Naive thymus-derived CD4-positive, alpha-beta T cell (primary cell): Measurements from ENCODE around the gene PROX1. TPM values are rescaled to one million over a fixed set of nuclear protein-coding genes. Genes with fewer than 3 reads are reported as not detected.

ENCODE experiments used
- ATAC-seq: fragments of 150-1000 bp; cut with Tn5 transposase; 2 replicates; pipeline ENCODE4 v1.10.0; 2021; ENCODE audit warnings: mild to moderate bottlenecking, moderate library complexity
- CTCF ChIA-PET: fragments of 350-600 bp; sonication (Branson Sonifier 250); formaldehyde crosslinking; loops from one replicate; lab custom pipeline; 2021; ENCODE audit warnings: antibody characterized with exemption; lab: Charles Lee
- POLR2A ChIA-PET: fragments of 350-600 bp; sonication (Branson Sonifier 250); formaldehyde crosslinking; loops from one replicate; lab custom pipeline; 2021; ENCODE audit warnings: antibody characterized with exemption, inconsistent platforms; lab: Charles Lee
- DNase-seq, 9 donors: peaks; one replicate each; pipeline versions ENCODE4 v3.0.0 to v3.0.0-alpha.2; 2020 to 2022; ENCODE audit warnings: mixed read lengths in 1 of 9
- H3K27ac ChIP-seq: one replicate; pipeline ENCODE4 v1.7.0; 2013; ENCODE audit warnings: mild to moderate bottlenecking, low read depth, low read length, moderate library complexity
- H3K27me3 ChIP-seq, 2 donors: one replicate each; pipeline ENCODE4 v1.7.0; 2013; ENCODE audit warnings: low read length in 2 of 2, mild to moderate bottlenecking in 2 of 2, moderate library complexity in 2 of 2; ENCODE audit not compliant: control insufficient read depth in 2 of 2, insufficient read depth in 2 of 2
- H3K36me3 ChIP-seq, 3 experiments: 1 replicate in 2 of 3; 2 replicates in 1 of 3; pipeline ENCODE4 v1.7.0; 2013; ENCODE audit warnings: low read length in 3 of 3, mild to moderate bottlenecking in 3 of 3, moderate library complexity in 1 of 3; ENCODE audit not compliant: insufficient read depth in 3 of 3, control insufficient read depth in 2 of 3
- H3K4me1 ChIP-seq, 2 donors: one replicate each; pipeline ENCODE4 v1.7.0; 2013; ENCODE audit warnings: low read length in 2 of 2, mild to moderate bottlenecking in 2 of 2, moderate library complexity in 1 of 2; ENCODE audit not compliant: control insufficient read depth in 2 of 2, insufficient read depth in 2 of 2
- H3K4me3 ChIP-seq: 2 replicates; pipeline ENCODE4 v1.7.0; 2013; ENCODE audit warnings: mild to moderate bottlenecking, low read length
- H3K9me3 ChIP-seq, 3 experiments: 1 replicate in 2 of 3; 2 replicates in 1 of 3; pipeline ENCODE4 v1.7.0; 2013; ENCODE audit warnings: low read length in 3 of 3; ENCODE audit not compliant: control insufficient read depth in 2 of 3
- H3K27ac Mint-ChIP-seq, 9 donors: one replicate each; pipeline ENCODE4 v1.8.0; 2020 to 2022; ENCODE audit warnings: mixed read lengths in 9 of 9, mild to moderate bottlenecking in 8 of 9, moderate library complexity in 5 of 9, inconsistent platforms in 2 of 9
- H3K27me3 Mint-ChIP-seq, 5 donors: one replicate each; pipeline ENCODE4 v1.8.0; 2021 to 2022; ENCODE audit warnings: mixed read lengths in 5 of 5, mild to moderate bottlenecking in 1 of 5
- H3K36me3 Mint-ChIP-seq, 5 donors: one replicate each; pipeline ENCODE4 v1.8.0; 2020 to 2022; ENCODE audit warnings: mixed read lengths in 5 of 5, mild to moderate bottlenecking in 3 of 5, inconsistent platforms in 1 of 5
- H3K4me1 Mint-ChIP-seq, 7 donors: one replicate each; pipeline ENCODE4 v1.8.0; 2020 to 2022; ENCODE audit warnings: mixed read lengths in 7 of 7, mild to moderate bottlenecking in 3 of 7, inconsistent platforms in 1 of 7
- H3K4me3 Mint-ChIP-seq, 10 donors: one replicate each; pipeline ENCODE4 v1.8.0; 2020 to 2022; ENCODE audit warnings: mild to moderate bottlenecking in 10 of 10, mixed read lengths in 10 of 10, moderate library complexity in 6 of 10, inconsistent platforms in 2 of 10
- H3K9me3 Mint-ChIP-seq, 11 donors: one replicate each; pipeline ENCODE4 v1.8.0; 2020 to 2022; ENCODE audit warnings: mixed read lengths in 11 of 11, mild to moderate bottlenecking in 4 of 11, inconsistent platforms in 1 of 11, moderate library complexity in 1 of 11
- intact Hi-C, 2 donors: fragments of 100-400 bp; cut with micrococcal nuclease; formaldehyde crosslinking; loops; one replicate each; pipeline ENCODE4 v1.15.1; 2023
- polyA plus RNA-seq, 2 donors: library from polyadenylated mRNA; unstranded; fragments of 300-500 nt; fragmentation: Illumina TruSeq; gene quantifications; one replicate each; pipeline ENCODE4 v1.2.3, GENCODE V29; 2021
- total RNA-seq, 6 experiments: library from RNA in 5 of 6; stranded (reverse) in 5 of 6; gene quantifications; 1 replicate in 5 of 6; 2 replicates in 1 of 6; pipeline ENCODE4 v1.2.3 and lab custom pipeline; 2021 to 2026

The PROX1 gene
- total and polyA plus RNA-seq, 7 experiments from 2014 or later, result not detected

DNA sequence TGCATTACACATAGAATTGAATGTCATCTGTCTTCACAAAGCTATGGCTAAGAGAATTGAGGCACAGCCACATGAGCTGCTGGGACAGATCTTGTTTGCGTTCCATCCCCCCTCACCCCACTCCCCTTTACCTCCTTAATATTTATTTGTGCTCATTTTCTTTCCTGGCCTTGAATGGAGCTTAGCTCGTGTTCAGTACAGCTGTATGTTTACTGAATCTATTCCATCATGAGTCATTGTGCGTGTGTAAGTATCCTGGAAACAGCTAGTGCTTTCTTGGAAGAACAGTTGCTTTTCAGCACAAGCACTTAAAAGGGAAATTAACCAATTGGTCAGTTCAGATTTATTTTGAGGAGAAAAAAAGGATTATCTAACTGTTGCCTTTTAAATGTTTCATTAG lies 14.7 kb downstream of the PROX1 start:
- Mint-ChIP-seq H3K27ac (no peak overlapping the region), H3K27me3 (peaks cover 0 to 26% (median 17%) of the 10 kb centered on the region in 5 donors), H3K9me3 (peaks cover 0 to 2% (median 0%) of the 10 kb centered on the region in 11 donors), H3K36me3 (peaks cover 0 to 4% (median 0%) of the 10 kb centered on the region in 5 donors), H3K4me3 (no peak overlapping the region), H3K4me1 (peaks cover 0 to 3% (median 0%) of the 10 kb centered on the region in 7 donors)
- Histone ChIP-seq H3K4me1 (no peaks in the 10 kb centered on the region), H3K9me3 (no peaks in the 10 kb centered on the region), H3K27ac (no peak overlapping the region), H3K27me3 (no peaks in the 10 kb centered on the region), H3K4me3 (no peak overlapping the region), H3K36me3 (no peaks in the 10 kb centered on the region)
- ChIA-PET POLR2A (interaction anchor here (0.8 kb wide), 1 partner anchor 15 kb away, joined by 3 read pairs; no protein-coding TSS in a partner anchor), CTCF (interaction anchor here (1.3 kb wide), 1 partner anchor 9 kb away, joined by 4 read pairs; no protein-coding TSS in a partner anchor)
- intact Hi-C loops, result no loop called here
- ATAC-seq (no peak), DNase-seq (no peak)

DNA sequence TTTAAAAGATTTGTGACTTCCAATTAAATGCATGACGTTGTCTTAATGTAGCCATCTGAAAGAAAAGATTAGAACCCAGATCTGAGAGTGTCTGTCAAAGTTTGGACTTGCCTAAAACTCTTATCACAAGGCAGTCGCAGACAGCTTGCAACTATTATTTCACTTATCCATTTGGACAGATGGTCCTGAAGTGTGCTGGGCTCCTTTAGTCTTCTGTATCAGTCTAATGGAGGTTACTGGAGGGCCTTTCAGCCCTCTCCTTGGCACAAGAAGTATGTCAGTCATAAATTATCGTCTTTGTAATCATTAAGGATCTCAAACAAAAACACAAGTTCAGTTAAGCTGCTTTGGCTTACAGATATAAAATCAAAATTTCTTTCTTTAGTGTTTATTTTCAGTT lies 15.5 kb downstream of the PROX1 start:
- CTCF ChIA-PET, result interaction anchor here (1.3 kb wide), 1 partner anchor 10 kb away, joined by 4 read pairs; no protein-coding TSS in a partner anchor
- intact Hi-C loops, result no loop called here
- no peaks in the 10 kb centered on the region for H3K36me3 Mint-ChIP-seq
- no peaks in the 10 kb centered on the region for H3K4me1 ChIP-seq
- no peak overlapping the region for H3K4me3 Mint-ChIP-seq
- H3K4me3 ChIP-seq, result no peak overlapping the region
- no peak overlapping the region for H3K27ac Mint-ChIP-seq
- no peaks in the 10 kb centered on the region for H3K27me3 ChIP-seq
- ATAC-seq (no peak), DNase-seq (no peak)
- H3K9me3 ChIP-seq, result no peaks in the 10 kb centered on the region
- peaks cover 0 to 22% (median 11%) of the 10 kb centered on the region in 5 donors for H3K27me3 Mint-ChIP-seq
- H3K27ac ChIP-seq, result no peak overlapping the region
- peaks cover 0 to 3% (median 0%) of the 10 kb centered on the region in 7 donors for H3K4me1 Mint-ChIP-seq
- no peaks in the 10 kb centered on the region for H3K9me3 Mint-ChIP-seq
- no peaks in the 10 kb centered on the region for H3K36me3 ChIP-seq
- POLR2A ChIA-PET, result interaction anchor here (0.8 kb wide), 1 partner anchor 41 kb away, joined by 3 read pairs; no protein-coding TSS in a partner anchor

- intact Hi-C loops, result no loop called here
- Histone ChIP-seq H3K4me1 (no peaks in the 10 kb centered on the region), H3K27ac (no peak overlapping the region), H3K4me3 (no peak overlapping the region), H3K27me3 (no peaks in the 10 kb centered on the region), H3K36me3 (no peaks in the 10 kb centered on the region), H3K9me3 (no peaks in the 10 kb centered on the region)
- Mint-ChIP-seq H3K27me3 (peaks cover 0 to 22% (median 17%) of the 10 kb centered on the region in 5 donors), H3K4me3 (no peak overlapping the region), H3K4me1 (peaks cover 0 to 3% (median 0%) of the 10 kb centered on the region in 7 donors), H3K36me3 (no peaks in the 10 kb centered on the region), H3K9me3 (no peaks in the 10 kb centered on the region), H3K27ac (no peak overlapping the region)
- ChIA-PET POLR2A (interaction anchor here (0.8 kb wide), 1 partner anchor 40 kb away, joined by 3 read pairs; no protein-coding TSS in a partner anchor), CTCF (no interaction called here)
- no peak for ATAC-seq
- no peak for DNase-seq
Measured at GRCh38 chr1:214004014-214004413, 16.2 kb downstream of the PROX1 start.

GRCh38 chr1:214004795-214005194 lies 17.0 kb downstream of the PROX1 start:
- no peak overlapping the region for H3K4me3 Mint-ChIP-seq
- Histone ChIP-seq H3K36me3 (no peaks in the 10 kb centered on the region), H3K4me1 (no peaks in the 10 kb centered on the region), H3K9me3 (no peaks in the 10 kb centered on the region), H3K27me3 (no peaks in the 10 kb centered on the region), H3K27ac (no peak overlapping the region), H3K4me3 (no peak overlapping the region)
- DNase-seq, result no peak
- intact Hi-C loops, result no loop called here
- CTCF ChIA-PET, result interaction anchor here (1.2 kb wide), 1 partner anchor 13 kb away, joined by 4 read pairs; no protein-coding TSS in a partner anchor
- no peak for ATAC-seq
- no peaks in the 10 kb centered on the region for H3K9me3 Mint-ChIP-seq
- no peaks in the 10 kb centered on the region for H3K36me3 Mint-ChIP-seq
- H3K27ac Mint-ChIP-seq, result no peak overlapping the region
- H3K4me1 Mint-ChIP-seq, result peaks cover 0 to 3% (median 0%) of the 10 kb centered on the region in 7 donors
- POLR2A ChIA-PET, result no interaction called here
- H3K27me3 Mint-ChIP-seq, result peaks cover 5 to 22% (median 16%) of the 10 kb centered on the region in 5 donors

- DNase-seq (no peak), ATAC-seq (no peak)
- H3K27me3 ChIP-seq, result no peaks in the 10 kb centered on the region
- H3K4me1 ChIP-seq, result no peaks in the 10 kb centered on the region
- H3K9me3 ChIP-seq, result no peaks in the 10 kb centered on the region
- no peaks in the 10 kb centered on the region for H3K36me3 ChIP-seq
- H3K4me3 Mint-ChIP-seq, result no peak overlapping the region
- intact Hi-C loops, result no loop called here
- no peak overlapping the region for H3K27ac Mint-ChIP-seq
- no peak overlapping the region for H3K27ac ChIP-seq
- CTCF ChIA-PET, result interaction anchor here (1.2 kb wide), 1 partner anchor 12 kb away, joined by 4 read pairs; no protein-coding TSS in a partner anchor
- peaks cover 0 to 3% (median 0%) of the 10 kb centered on the region in 7 donors for H3K4me1 Mint-ChIP-seq
- H3K9me3 Mint-ChIP-seq, result no peaks in the 10 kb centered on the region
- H3K4me3 ChIP-seq, result no peak overlapping the region
- POLR2A ChIA-PET, result no interaction called here
- H3K27me3 Mint-ChIP-seq, result peaks cover 11 to 22% (median 16%) of the 10 kb centered on the region in 5 donors
- H3K36me3 Mint-ChIP-seq, result no peaks in the 10 kb centered on the region
Measured at GRCh38 chr1:214005708-214006107, 17.9 kb downstream of the PROX1 start.

- ChIA-PET CTCF (no interaction called here), POLR2A (no interaction called here)
- H3K36me3 Mint-ChIP-seq, result no peaks in the 10 kb centered on the region
Measured at GRCh38 chr1:214006845-214007244, 19.1 kb downstream of the PROX1 start.

DNA sequence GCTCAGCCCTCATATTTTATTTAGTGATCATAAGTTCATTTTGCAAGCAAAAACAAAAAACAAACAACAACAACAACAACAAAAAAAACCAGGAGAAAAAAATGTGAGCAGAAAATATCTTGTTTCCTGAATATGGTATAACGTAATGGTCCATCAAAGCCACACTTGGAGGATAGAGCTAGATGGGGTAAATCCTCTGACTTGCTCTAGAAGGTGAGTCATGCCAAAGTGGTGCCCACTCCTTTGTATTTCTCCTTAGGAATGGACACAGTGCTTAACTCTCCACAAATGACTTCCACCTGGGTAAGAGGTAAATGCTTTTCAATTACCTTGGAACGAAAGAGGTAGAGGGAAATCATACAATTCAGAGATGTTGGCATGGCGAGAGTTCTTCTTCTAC lies 20.6 kb downstream of the PROX1 start:
- H3K9me3 ChIP-seq, result no peaks in the 10 kb centered on the region
- Mint-ChIP-seq H3K27ac (no peak overlapping the region), H3K4me3 (no peak overlapping the region), H3K4me1 (no peaks in the 10 kb centered on the region), H3K27me3 (peaks cover 4 to 22% (median 13%) of the 10 kb centered on the region in 5 donors), H3K36me3 (no peaks in the 10 kb centered on the region), H3K9me3 (no peaks in the 10 kb centered on the region)
- intact Hi-C loops, result no loop called here
- ATAC-seq, result no peak
- no peak overlapping the region for H3K4me3 ChIP-seq
- H3K36me3 ChIP-seq, result no peaks in the 10 kb centered on the region
- no peaks in the 10 kb centered on the region for H3K4me1 ChIP-seq
- no peaks in the 10 kb centered on the region for H3K27me3 ChIP-seq
- no peak for DNase-seq
- POLR2A ChIA-PET, result no interaction called here
- CTCF ChIA-PET, result interaction anchor here (0.6 to 1.4 kb wide), 2 partner anchors 9 to 16 kb away, joined by 3 to 5 read pairs; no protein-coding TSS in a partner anchor
- no peak overlapping the region for H3K27ac ChIP-seq

More at GRCh38 chr1:214006845-214007244, 19.1 kb downstream of the PROX1 start:
- no peaks in the 10 kb centered on the region for H3K36me3 ChIP-seq
- Mint-ChIP-seq H3K27me3 (peaks cover 11 to 22% (median 14%) of the 10 kb centered on the region in 5 donors), H3K4me1 (peaks cover 0 to 3% (median 0%) of the 10 kb centered on the region in 7 donors), H3K9me3 (no peaks in the 10 kb centered on the region), H3K4me3 (no peak overlapping the region), H3K27ac (no peak overlapping the region)
- no peak for ATAC-seq
- no peak overlapping the region for H3K4me3 ChIP-seq
- no peaks in the 10 kb centered on the region for H3K4me1 ChIP-seq
- DNase-seq, result no peak
- H3K27ac ChIP-seq, result no peak overlapping the region
- intact Hi-C loops, result no loop called here
- H3K27me3 ChIP-seq, result no peaks in the 10 kb centered on the region
- H3K9me3 ChIP-seq, result no peaks in the 10 kb centered on the region
